GM19240 (cell line): ENCODE results near the gene ITGA1.
"Not testable (repeated sequence)": the region's sequence is repeated elsewhere in the genome, so short reads cannot be mapped to it uniquely, and the experiment has no call there.

Experiments
- DNase-seq: peaks from one replicate; pipeline ENCODE4 v3.0.0; 2011; ENCODE audit warnings: low spot score; ENCODE audit not compliant: insufficient read length

Gene ITGA1

GRCh38 chr5:52787600-52788504 is at the start of gene ITGA1, which contains the start of gene PELO:
Gene ITGA1, plus strand, starts transcription at chr5:52787916. Its CDS starts 438 bp downstream, at chr5:52788354.
Gene PELO, plus strand, starts transcription at chr5:52787916. Its CDS starts 12,479 bp downstream, at chr5:52800395.
- no peak for DNase-seq

GRCh38 chr5:52738095-52738506 is 49.6 kb upstream of the ITGA1 start:
- no peak for DNase-seq

GRCh38 chr5:52740007-52740406 is 47.7 kb upstream of the ITGA1 start:
- DNase-seq: no peak

- no peak for DNase-seq
Measured at GRCh38 chr5:52743012-52743411, 44.7 kb upstream of the ITGA1 start.

- no peak for DNase-seq
Measured at GRCh38 chr5:52743529-52743928, 44.2 kb upstream of the ITGA1 start.

- no peak for DNase-seq
Measured at GRCh38 chr5:52743970-52744369, 43.7 kb upstream of the ITGA1 start.

GRCh38 chr5:52744867-52745458 is 42.8 kb upstream of the ITGA1 start:
- not testable (repeated sequence) for DNase-seq

- no peak for DNase-seq
Measured at GRCh38 chr5:52746539-52746938, 41.2 kb upstream of the ITGA1 start.

GRCh38 chr5:52748590-52748989 is 39.1 kb upstream of the ITGA1 start:
- DNase-seq: no peak

GRCh38 chr5:52749666-52750065 is 38.0 kb upstream of the ITGA1 start:
- no peak for DNase-seq

GRCh38 chr5:52751137-52751536 is 36.6 kb upstream of the ITGA1 start:
- no peak for DNase-seq

- no peak for DNase-seq
Measured at GRCh38 chr5:52754051-52754450, 33.7 kb upstream of the ITGA1 start.

GRCh38 chr5:52757527-52757926 is 30.2 kb upstream of the ITGA1 start:
- DNase-seq: no peak

- DNase-seq: no peak
Measured at GRCh38 chr5:52758014-52758413, 29.7 kb upstream of the ITGA1 start.

GRCh38 chr5:52759331-52759730 is 28.4 kb upstream of the ITGA1 start:
- no peak for DNase-seq

- no peak for DNase-seq
Measured at GRCh38 chr5:52760695-52761366, 26.9 kb upstream of the ITGA1 start.

- no peak for DNase-seq
Measured at GRCh38 chr5:52767217-52767743, 20.4 kb upstream of the ITGA1 start.

GRCh38 chr5:52767766-52768480 is 19.8 kb upstream of the ITGA1 start:
- DNase-seq: no peak

- no peak for DNase-seq
Measured at GRCh38 chr5:52769061-52769460, 18.7 kb upstream of the ITGA1 start.

- DNase-seq: no peak
Measured at GRCh38 chr5:52770287-52770939, 17.3 kb upstream of the ITGA1 start.
